HFFc6 (cell line): ENCODE measurements around the gene ARHGAP31. TPM values are rescaled to one million over a fixed set of nuclear protein-coding genes. Genes with fewer than 3 reads are reported as not detected.

Experiments
- DNase-seq: peaks from one replicate; pipeline ENCODE4 v3.0.0-alpha.2; 2018
- H3K27ac Mint-ChIP-seq: 2 replicates; pipeline ENCODE4 v1.8.0; 2020; ENCODE audit warnings: mild to moderate bottlenecking, mixed read lengths
- H3K27me3 Mint-ChIP-seq: 2 replicates; pipeline ENCODE4 v1.8.0; 2021; ENCODE audit warnings: mild to moderate bottlenecking, moderate library complexity, mixed read lengths; ENCODE audit not compliant: insufficient read depth
- H3K36me3 Mint-ChIP-seq: 2 replicates; pipeline ENCODE4 v1.8.0; 2021; ENCODE audit warnings: low read depth, mixed read lengths
- H3K4me1 Mint-ChIP-seq: 2 replicates; pipeline ENCODE4 v1.8.0; 2020; ENCODE audit warnings: low read depth, mixed read lengths
- H3K4me3 Mint-ChIP-seq: 2 replicates; pipeline ENCODE4 v1.8.0; 2020; ENCODE audit warnings: mild to moderate bottlenecking, moderate library complexity, mixed read lengths
- H3K9me3 Mint-ChIP-seq: 2 replicates; pipeline ENCODE4 v1.8.0; 2020; ENCODE audit warnings: mild to moderate bottlenecking, mixed read lengths
- CTCF ChIP-seq: fragments of 200-600 bp; sonication (generic); IDR thresholded peaks from 2 replicates; pipeline ENCODE4 v1.5.0; 2021; ENCODE audit warnings: antibody characterized with exemption, mild to moderate bottlenecking
- total RNA-seq, 6 experiments: library from RNA; stranded (reverse); fragmentation: NEBNext Ultra II Directional; extraction: Animal tissue kit (Norgen Biotek cat#: 25700); gene quantifications; 2 replicates in 1 of 6; 3 replicates in 5 of 6; pipeline ENCODE4 v1.2.3, GENCODE V29; 2021

ARHGAP31 gene
- total RNA-seq, 6 experiments from 2014 or later: 18.0 to 25.1 (median 20.5) TPM

- H3K27me3 Mint-ChIP-seq: no peaks in the 10 kb centered on the region; the same call in 1 of the 2 replicates
- H3K4me3 Mint-ChIP-seq: no peak overlapping the region
- no peak overlapping the region for H3K27ac Mint-ChIP-seq
- no peak for DNase-seq
- TF ChIP-seq CTCF: no peak
- H3K36me3 Mint-ChIP-seq: peaks cover 23% of the 10 kb centered on the region
- H3K9me3 Mint-ChIP-seq: no peaks in the 10 kb centered on the region
- H3K4me1 Mint-ChIP-seq: peaks cover 15% of the 10 kb centered on the region
These were observed 119.6 kb downstream of the ARHGAP31 start for GRCh38 chr3:119413603-119414280.

GRCh38 chr3:119416873-119417272 lies 122.7 kb downstream of the ARHGAP31 start:
- DNase-seq: no peak
- no peak for TF ChIP-seq CTCF
- H3K9me3 Mint-ChIP-seq: no peaks in the 10 kb centered on the region
- no peaks in the 10 kb centered on the region for H3K4me1 Mint-ChIP-seq
- H3K4me3 Mint-ChIP-seq: no peak overlapping the region
- H3K27ac Mint-ChIP-seq: no peak overlapping the region
- no peaks in the 10 kb centered on the region; the same call in 1 of the 2 replicates for H3K27me3 Mint-ChIP-seq
- no peaks in the 10 kb centered on the region for H3K36me3 Mint-ChIP-seq

- no peak for TF ChIP-seq CTCF
- no peak overlapping the region for H3K27ac Mint-ChIP-seq
- no peak for DNase-seq
- H3K36me3 Mint-ChIP-seq: no peaks in the 10 kb centered on the region
- H3K27me3 Mint-ChIP-seq: no peaks in the 10 kb centered on the region; the same call in 1 of the 2 replicates
- H3K4me1 Mint-ChIP-seq: no peaks in the 10 kb centered on the region
- no peak overlapping the region for H3K4me3 Mint-ChIP-seq
- H3K9me3 Mint-ChIP-seq: no peaks in the 10 kb centered on the region
These were observed 123.8 kb downstream of the ARHGAP31 start for GRCh38 chr3:119417771-119418512.

GRCh38 chr3:119418641-119419040 lies 124.5 kb downstream of the ARHGAP31 start:
- no peaks in the 10 kb centered on the region for H3K36me3 Mint-ChIP-seq
- no peak overlapping the region for H3K27ac Mint-ChIP-seq
- H3K9me3 Mint-ChIP-seq: no peaks in the 10 kb centered on the region
- no peaks in the 10 kb centered on the region for H3K4me1 Mint-ChIP-seq
- TF ChIP-seq CTCF: no peak
- no peak overlapping the region for H3K4me3 Mint-ChIP-seq
- no peaks in the 10 kb centered on the region; the same call in 1 of the 2 replicates for H3K27me3 Mint-ChIP-seq
- no peak for DNase-seq

- Mint-ChIP-seq H3K4me1 (no peaks in the 10 kb centered on the region), H3K36me3 (no peaks in the 10 kb centered on the region), H3K27ac (no peak overlapping the region), H3K9me3 (no peaks in the 10 kb centered on the region), H3K27me3 (no peaks in the 10 kb centered on the region), H3K4me3 (no peak overlapping the region)
- no peak for DNase-seq
- peak; percentile 25; the same call in 1 of the 2 replicates for TF ChIP-seq CTCF
These were observed 126.0 kb downstream of the ARHGAP31 start for GRCh38 chr3:119420196-119420595.
